Transverse colon (tissue), 3 donors: ENCODE data around the gene GPBP1L1.

Experiments
- EP300 ChIP-seq: sonication (generic); formaldehyde crosslinking; IDR thresholded peaks from one replicate; pipeline ENCODE4 v1.6.1; 2017; ENCODE audit warnings: antibody characterized with exemption, low read depth
- POLR2A ChIP-seq: fragments of 450-650 bp; IDR thresholded peaks from one replicate; pipeline ENCODE4 v1.6.1; 2016; ENCODE audit warnings: antibody characterized with exemption, mild to moderate bottlenecking, moderate library complexity
- TF ChIP-seq, protein P1 (sequence below), 5 experiments: fragments of 200-600 bp in 3 of 5; fragments of 450-650 bp in 2 of 5; sonication (generic) in 3 of 5; IDR thresholded peaks; 1 replicate in 2 of 5; 2 replicates in 3 of 5; pipeline ENCODE4 v1.5.1; 2016 to 2017; ENCODE audit warnings: antibody characterized with exemption in 5 of 5, inconsistent platforms in 3 of 5, mild to moderate bottlenecking in 2 of 5, moderate library complexity in 1 of 5

DNA sequence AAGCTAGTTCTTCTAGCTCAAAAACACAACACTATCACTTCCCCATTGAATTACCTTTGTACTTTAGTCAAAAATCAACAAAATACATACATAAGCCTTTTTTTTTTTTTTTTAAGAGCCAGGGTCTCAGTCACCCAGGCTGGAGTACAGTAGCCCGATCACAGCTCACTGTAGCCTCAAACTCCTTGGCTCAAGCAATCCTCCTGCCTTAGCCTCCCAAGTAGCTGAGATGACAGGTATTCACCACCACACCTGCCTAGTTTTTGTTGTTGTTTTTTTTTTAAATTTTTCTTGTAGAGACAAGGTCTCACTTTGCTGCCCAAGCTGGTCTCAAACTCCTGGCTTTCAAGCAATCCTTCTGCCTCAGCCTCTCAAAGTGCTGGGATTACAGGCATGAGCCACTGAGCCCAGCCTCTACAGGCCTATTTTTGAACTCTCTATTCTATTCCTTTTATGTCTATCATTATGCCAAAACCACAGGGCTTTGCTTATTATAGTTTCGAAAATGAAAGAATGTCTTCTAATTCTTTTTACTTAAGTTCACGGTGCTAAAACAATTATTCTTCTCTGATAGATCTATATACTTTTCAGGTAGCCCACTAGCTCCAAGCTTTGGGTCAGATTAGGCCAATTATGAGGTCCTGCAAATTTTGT, 29.6 kb downstream of the GPBP1L1 start:
- TF ChIP-seq POLR2A (no peak), EP300 (no peak)
- TF ChIP-seq, protein P1, sequence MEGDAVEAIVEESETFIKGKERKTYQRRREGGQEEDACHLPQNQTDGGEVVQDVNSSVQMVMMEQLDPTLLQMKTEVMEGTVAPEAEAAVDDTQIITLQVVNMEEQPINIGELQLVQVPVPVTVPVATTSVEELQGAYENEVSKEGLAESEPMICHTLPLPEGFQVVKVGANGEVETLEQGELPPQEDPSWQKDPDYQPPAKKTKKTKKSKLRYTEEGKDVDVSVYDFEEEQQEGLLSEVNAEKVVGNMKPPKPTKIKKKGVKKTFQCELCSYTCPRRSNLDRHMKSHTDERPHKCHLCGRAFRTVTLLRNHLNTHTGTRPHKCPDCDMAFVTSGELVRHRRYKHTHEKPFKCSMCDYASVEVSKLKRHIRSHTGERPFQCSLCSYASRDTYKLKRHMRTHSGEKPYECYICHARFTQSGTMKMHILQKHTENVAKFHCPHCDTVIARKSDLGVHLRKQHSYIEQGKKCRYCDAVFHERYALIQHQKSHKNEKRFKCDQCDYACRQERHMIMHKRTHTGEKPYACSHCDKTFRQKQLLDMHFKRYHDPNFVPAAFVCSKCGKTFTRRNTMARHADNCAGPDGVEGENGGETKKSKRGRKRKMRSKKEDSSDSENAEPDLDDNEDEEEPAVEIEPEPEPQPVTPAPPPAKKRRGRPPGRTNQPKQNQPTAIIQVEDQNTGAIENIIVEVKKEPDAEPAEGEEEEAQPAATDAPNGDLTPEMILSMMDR (IDR thresholded peaks at IDR 0.05) = no peak
